ENCODE results near the gene CNTN5.

The CNTN5 gene

DNA sequence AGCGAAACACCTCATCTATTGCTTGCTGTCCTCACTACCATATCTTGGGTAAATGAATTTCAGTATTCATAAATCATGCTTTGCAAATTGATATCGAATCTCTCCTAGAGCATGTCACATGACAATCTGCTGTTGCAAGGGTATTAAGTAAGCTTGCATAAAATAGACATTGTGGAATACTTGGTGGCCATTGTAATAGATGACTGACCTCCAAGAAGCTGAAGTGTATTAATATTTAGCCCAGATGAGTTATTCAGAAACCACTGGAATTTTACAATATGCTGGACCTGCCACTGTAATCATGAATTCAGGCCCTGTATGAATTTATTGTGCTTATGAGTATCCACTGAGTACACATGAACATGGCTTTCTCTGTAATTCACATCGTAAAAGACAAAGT, 1376.7 kb downstream of the CNTN5 start:
- no peak for DNase-seq (ENCODE audit: low read depth in 1 of 2, low spot score in 1 of 2)

- no peak for DNase-seq (ENCODE audit: low read depth in 1 of 2, low spot score in 1 of 2)
Observed at GRCh38 chr11:100403816-100404215, 1383.1 kb downstream of the CNTN5 start.

DNA sequence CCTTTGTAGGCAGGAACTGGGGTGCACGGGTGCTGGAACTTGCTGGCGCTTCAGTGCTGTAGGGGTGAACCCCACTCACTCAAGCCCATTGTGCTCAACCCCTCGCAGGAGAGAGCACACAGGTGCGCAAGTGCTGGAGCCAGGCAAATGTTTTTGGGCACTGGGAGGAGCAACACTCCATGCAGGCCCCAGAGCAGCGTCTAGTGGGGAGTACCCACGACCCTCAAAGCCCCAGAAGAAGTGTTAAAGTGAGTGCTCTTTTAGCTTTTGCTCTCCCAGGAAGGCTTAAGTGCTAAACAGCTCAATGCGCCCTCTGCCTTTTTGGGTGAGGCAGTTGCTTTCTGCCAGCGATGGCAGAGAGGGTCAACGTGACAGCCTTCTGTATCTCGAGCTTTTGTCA, 1384.2 kb downstream of the CNTN5 start:
- no peak for DNase-seq (ENCODE audit: low read depth in 1 of 2, low spot score in 1 of 2)

Data from activated CD4-positive, alpha-beta T cell treated with anti-CD3 and anti-CD28 coated beads, Interleukin-2, amount 50 U/mL, for 24 hours (primary cell).